Mesothelial cell of epicardium (in vitro differentiated cells): ENCODE results near the gene KANSL1. TPM values are rescaled to one million over a fixed set of nuclear protein-coding genes. Genes with fewer than 3 reads are reported as not detected.
A peak's percentile ranks its signal among the peaks of the same experiment; 100 is the strongest.

ENCODE experiments used
- DNase-seq, 2 experiments: peaks; one replicate each; pipeline ENCODE4 v3.0.0; 2021; ENCODE audit warnings: low spot score in 2 of 2; ENCODE audit not compliant: unreplicated experiment in 2 of 2
- H3K27ac Mint-ChIP-seq: 2 replicates; pipeline ENCODE4 v1.8.0; 2021; ENCODE audit warnings: mixed read lengths
- H3K27me3 Mint-ChIP-seq: 2 replicates; pipeline ENCODE4 v1.8.0; 2021; ENCODE audit warnings: low read depth, mixed read lengths
- H3K36me3 Mint-ChIP-seq: 2 replicates; pipeline ENCODE4 v1.8.0; 2021; ENCODE audit warnings: mixed read lengths
- H3K4me1 Mint-ChIP-seq: 2 replicates; pipeline ENCODE4 v1.8.0; 2021; ENCODE audit warnings: mixed read lengths
- H3K4me3 Mint-ChIP-seq: 2 replicates; pipeline ENCODE4 v1.8.0; 2021; ENCODE audit warnings: mild to moderate bottlenecking, moderate library complexity, mixed read lengths
- H3K9me3 Mint-ChIP-seq: 2 replicates; pipeline ENCODE4 v1.8.0; 2021; ENCODE audit warnings: mixed read lengths
- CTCF ChIP-seq: fragments of 200-600 bp; sonication (generic); IDR thresholded peaks from one replicate; pipeline ENCODE4 v1.5.0; 2021; ENCODE audit warnings: antibody characterized with exemption; ENCODE audit not compliant: unreplicated experiment
- total RNA-seq: library from RNA; stranded (reverse); gene quantifications from 3 replicates; pipeline ENCODE4 v1.2.1, GENCODE V29; 2021

The KANSL1 gene
- total RNA-seq, 1 donor from 2014 or later, result 189 TPM

GRCh38 chr17:46198233-46198632 is 5.0 kb upstream of the KANSL1 start:
- peaks cover 8% of the 10 kb centered on the region for H3K36me3 Mint-ChIP-seq
- no peak overlapping the region for H3K27ac Mint-ChIP-seq
- H3K27me3 Mint-ChIP-seq, result no peaks in the 10 kb centered on the region
- no peak for TF ChIP-seq CTCF
- no peak overlapping the region for H3K4me3 Mint-ChIP-seq
- H3K9me3 Mint-ChIP-seq, result no peaks in the 10 kb centered on the region
- H3K4me1 Mint-ChIP-seq, result peaks cover 39% of the 10 kb centered on the region
- DNase-seq, result no peak

- Mint-ChIP-seq H3K4me1 (peaks cover 37% of the 10 kb centered on the region), H3K4me3 (no peak overlapping the region), H3K9me3 (no peaks in the 10 kb centered on the region), H3K27ac (no peak overlapping the region), H3K27me3 (no peaks in the 10 kb centered on the region), H3K36me3 (peaks cover 8% of the 10 kb centered on the region)
- DNase-seq, result no peak
- no peak for TF ChIP-seq CTCF
Measured at GRCh38 chr17:46197530-46197929, 4.3 kb upstream of the KANSL1 start.

- Mint-ChIP-seq H3K9me3 (no peaks in the 10 kb centered on the region), H3K4me1 (peaks cover 35% of the 10 kb centered on the region), H3K4me3 (no peak overlapping the region), H3K27ac (peak overlapping the region; percentile 45), H3K27me3 (no peaks in the 10 kb centered on the region), H3K36me3 (peaks cover 8% of the 10 kb centered on the region)
- no peak for DNase-seq
- TF ChIP-seq CTCF, result no peak
Measured at GRCh38 chr17:46195939-46196716, 2.9 kb upstream of the KANSL1 start.

- TF ChIP-seq CTCF, result peak; percentile 22
- H3K36me3 Mint-ChIP-seq, result peaks cover 8% of the 10 kb centered on the region
- H3K27me3 Mint-ChIP-seq, result no peaks in the 10 kb centered on the region
- H3K4me3 Mint-ChIP-seq, result no peak overlapping the region
- peaks cover 37% of the 10 kb centered on the region for H3K4me1 Mint-ChIP-seq
- peak overlapping the region; percentile 88 for H3K27ac Mint-ChIP-seq
- H3K9me3 Mint-ChIP-seq, result no peaks in the 10 kb centered on the region
- DNase-seq, result no peak
Measured at GRCh38 chr17:46195217-46195855, 2.1 kb upstream of the KANSL1 start.

GRCh38 chr17:46194393-46195216 is 1.4 kb upstream of the KANSL1 start:
- H3K27ac Mint-ChIP-seq, result peak overlapping the region; percentile 88
- DNase-seq, result no peak
- peaks cover 5% of the 10 kb centered on the region for H3K36me3 Mint-ChIP-seq
- peaks cover 36% of the 10 kb centered on the region for H3K4me1 Mint-ChIP-seq
- TF ChIP-seq CTCF, result no peak
- peak overlapping the region; percentile 77 for H3K4me3 Mint-ChIP-seq
- no peaks in the 10 kb centered on the region for H3K27me3 Mint-ChIP-seq
- no peaks in the 10 kb centered on the region for H3K9me3 Mint-ChIP-seq
